Heart left ventricle (tissue), 13 donors: ENCODE data around the gene SCYGR4.

Experiments used
- CTCF ChIP-seq, 12 donors: fragments of 200-600 bp; sonication (generic) in 4 of 12; IDR thresholded peaks; one replicate each; pipeline versions ENCODE4 v1.5.0 to v1.8.0; 2018 to 2022; ENCODE audit warnings: antibody characterized with exemption in 12 of 12, mild to moderate bottlenecking in 5 of 12
- POLR2A ChIP-seq, 2 donors: fragments of 450-650 bp; IDR thresholded peaks; one replicate each; pipeline ENCODE4 v1.6.1; 2017; ENCODE audit warnings: antibody characterized with exemption in 2 of 2, mild to moderate bottlenecking in 2 of 2, moderate library complexity in 2 of 2
- donor health status: ischemic (EF 13 %, LVEDD 7.1; RV severe dilation, severe dysfunction).
- donor health status: DM: no; HTN: yes; CAD: no.
- donor health status: DM: no; HTN: no; CAD: no.
- donor health status: ischemic (EF 25% LVEDD 6.9; RV normal size, moderate dysfunction).
- donor health status: ischemic (EF 25% LVEDD 5.7; RV mildly dilated, moderate dysfunction).
- donor health status: ischemic (EF 35%, LVEDD 5.7; RV mildly dilated, moderate dysfunction).
- donor health status: nonischemic (EF 11% LVEDD 7.7; RV severe dilation, severe dysfunction).
- donor health status: DM: yes; HTN: yes; CAD: no.
- donor health status: PGD.
- donor health status: ischemic (EF 29% LVEDD 5.4; RV normal size, mild dysfunction).
- donor health status: nonischemic (EF 23%, LVEDD 6.1; RV moderate dilation, normal function).

- TF ChIP-seq CTCF (IDR thresholded peaks at IDR 0.05) = no peak
- TF ChIP-seq POLR2A (IDR thresholded peaks at IDR 0.05) = no peak
Observed at GRCh38 chr2:227615181-227615580, 2.1 kb upstream of the SCYGR4 start.
